HEK293 (cell line): ENCODE measurements around the gene PPIC.

Experiments
- CTCF ChIA-PET: fragments of 350-600 bp; formaldehyde crosslinking; extraction: SDS; loops from one replicate; lab custom pipeline; 2021; ENCODE audit warnings: antibody characterized with exemption; lab: Yijun Ruan, JAX
- POLR2A ChIA-PET: fragments of 300-600 bp; formaldehyde crosslinking; extraction: SDS; loops from one replicate; lab custom pipeline; 2020; ENCODE audit warnings: antibody characterized with exemption, inconsistent platforms; lab: Yijun Ruan, JAX
- H3K27ac ChIP-seq: fragments of 200-500 bp; sonication (Bioruptor generic); 2 replicates; pipeline ENCODE4 v1.5.1; 2014; ENCODE audit warnings: low read depth, low read length, control low read depth, inconsistent platforms; ENCODE audit errors: extremely low read depth
- H3K36me3 ChIP-seq, 2 experiments: fragments of 200-500 bp in 1 of 2; sonication (Bioruptor generic) in 1 of 2; 1 replicate in 1 of 2; 2 replicates in 1 of 2; pipeline ENCODE4 v1.5.1; 2014 to 2017; ENCODE audit warnings: inconsistent platforms in 2 of 2, low read length in 2 of 2; ENCODE audit not compliant: control insufficient read depth in 2 of 2, insufficient read depth in 1 of 2
- H3K4me1 ChIP-seq: fragments of 200-500 bp; sonication (Bioruptor generic); 2 replicates; pipeline ENCODE4 v1.5.1; 2014; ENCODE audit warnings: mild to moderate bottlenecking, low read length, inconsistent platforms; ENCODE audit not compliant: control insufficient read depth, insufficient read depth
- H3K4me3 ChIP-seq: 2 replicates; pipeline ENCODE4 v1.5.1; 2011; ENCODE audit warnings: low read depth, mild to moderate bottlenecking, control low read depth, low read length, moderate library complexity
- H3K9me3 ChIP-seq: fragments of 200-500 bp; sonication (Bioruptor generic); 2 replicates; pipeline ENCODE4 v1.5.1; 2014; ENCODE audit warnings: low read depth, low read length, inconsistent platforms; ENCODE audit not compliant: control insufficient read depth, insufficient read depth
- BCL11B ChIP-seq: fragments of 450-650 bp; formaldehyde crosslinking; IDR thresholded peaks from 2 replicates; pipeline ENCODE4 v1.5.1; 2016; ENCODE audit warnings: low read depth, missing biosample characterization, missing genetic modification characterization
- GLI4 ChIP-seq: fragments of 450-650 bp; formaldehyde crosslinking; IDR thresholded peaks from 2 replicates; pipeline ENCODE4 v1.5.1; 2016; ENCODE audit warnings: missing biosample characterization, missing genetic modification characterization
- GLIS1 ChIP-seq: fragments of 450-650 bp; formaldehyde crosslinking; IDR thresholded peaks from 2 replicates; pipeline ENCODE4 v1.5.1; 2016; ENCODE audit warnings: missing biosample characterization, missing genetic modification characterization
- KLF16 ChIP-seq: fragments of 450-650 bp; formaldehyde crosslinking; IDR thresholded peaks from 2 replicates; pipeline ENCODE4 v1.5.1; 2017; ENCODE audit warnings: missing biosample characterization, missing genetic modification characterization
- MYNN ChIP-seq: fragments of 450-650 bp; formaldehyde crosslinking; IDR thresholded peaks from 2 replicates; pipeline ENCODE4 v1.5.1; 2016; ENCODE audit warnings: missing biosample characterization, missing genetic modification characterization, borderline replicate concordance
- PBX3 ChIP-seq: sonication (generic); formaldehyde crosslinking; IDR thresholded peaks from 2 replicates; pipeline ENCODE4 v1.8.1; 2022; ENCODE audit warnings: mild to moderate bottlenecking, moderate library complexity, missing genetic modification reagents
- PRDM2 ChIP-seq: fragments of 450-650 bp; formaldehyde crosslinking; IDR thresholded peaks from 2 replicates; pipeline ENCODE4 v1.5.1; 2016; ENCODE audit warnings: missing biosample characterization, missing genetic modification characterization, borderline replicate concordance
- SP2 ChIP-seq: fragments of 450-650 bp; formaldehyde crosslinking; IDR thresholded peaks from 2 replicates; pipeline ENCODE4 v1.5.1; 2016; ENCODE audit warnings: missing biosample characterization, missing genetic modification characterization
- SP7 ChIP-seq: fragments of 450-650 bp; formaldehyde crosslinking; IDR thresholded peaks from 2 replicates; pipeline ENCODE4 v1.5.1; 2016; ENCODE audit warnings: missing biosample characterization, missing genetic modification characterization
- TCF7L2 ChIP-seq: IDR thresholded peaks from 2 replicates; pipeline ENCODE4 v1.6.1; 2011; ENCODE audit warnings: low read depth, mild to moderate bottlenecking, inconsistent platforms, low read length, moderate library complexity, borderline replicate concordance
- ZBTB17 ChIP-seq: fragments of 450-650 bp; formaldehyde crosslinking; IDR thresholded peaks from 2 replicates; pipeline ENCODE4 v1.5.1; 2016; ENCODE audit warnings: missing biosample characterization, missing genetic modification characterization
- ZBTB49 ChIP-seq: fragments of 450-650 bp; formaldehyde crosslinking; IDR thresholded peaks from 2 replicates; pipeline ENCODE4 v1.5.1; 2016; ENCODE audit warnings: missing biosample characterization, missing genetic modification characterization, low read depth
- ZNF10 ChIP-seq: fragments of 450-650 bp; formaldehyde crosslinking; IDR thresholded peaks from 2 replicates; pipeline ENCODE4 v1.5.1; 2017; ENCODE audit warnings: missing biosample characterization, missing genetic modification characterization
- ZNF184 ChIP-seq: fragments of 450-650 bp; IDR thresholded peaks from 2 replicates; pipeline ENCODE4 v1.5.1; 2018; ENCODE audit warnings: missing biosample characterization, mild to moderate bottlenecking, missing genetic modification characterization
- ZNF239 ChIP-seq: fragments of 450-650 bp; formaldehyde crosslinking; IDR thresholded peaks from 2 replicates; pipeline ENCODE4 v1.5.1; 2016; ENCODE audit warnings: missing biosample characterization, missing genetic modification characterization
- ZNF394 ChIP-seq: fragments of 450-650 bp; formaldehyde crosslinking; IDR thresholded peaks from 2 replicates; pipeline ENCODE4 v1.5.1; 2016; ENCODE audit warnings: missing biosample characterization, missing genetic modification characterization, mild to moderate bottlenecking, moderate library complexity, borderline replicate concordance
- ZNF48 ChIP-seq: fragments of 450-650 bp; formaldehyde crosslinking; IDR thresholded peaks from 2 replicates; pipeline ENCODE4 v1.5.1; 2016; ENCODE audit warnings: missing biosample characterization, missing genetic modification characterization
- ZNF555 ChIP-seq: fragments of 450-650 bp; formaldehyde crosslinking; conservative IDR thresholded peaks from 2 replicates; pipeline ENCODE4 v1.5.1; 2017; ENCODE audit warnings: missing biosample characterization, mild to moderate bottlenecking, missing genetic modification characterization, inconsistent platforms
- ZNF596 ChIP-seq: fragments of 450-650 bp; IDR thresholded peaks from 2 replicates; pipeline ENCODE4 v1.5.0; 2018; ENCODE audit warnings: missing biosample characterization, mild to moderate bottlenecking, missing genetic modification characterization, moderate library complexity
- ZNF600 ChIP-seq: fragments of 450-650 bp; formaldehyde crosslinking; IDR thresholded peaks from 2 replicates; pipeline ENCODE4 v1.5.1; 2016; ENCODE audit warnings: missing biosample characterization, missing genetic modification characterization
- ZNF645 ChIP-seq: fragments of 450-650 bp; formaldehyde crosslinking; IDR thresholded peaks from 2 replicates; pipeline ENCODE4; 2016; ENCODE audit warnings: missing biosample characterization, missing genetic modification characterization
- ZNF654 ChIP-seq: fragments of 450-650 bp; formaldehyde crosslinking; IDR thresholded peaks from 2 replicates; pipeline ENCODE4 v1.5.1; 2016; ENCODE audit warnings: low read depth, missing biosample characterization, missing genetic modification characterization

PPIC gene

GRCh38 chr5:123083298-123083697 is 46.8 kb upstream of the PPIC start:
- Histone ChIP-seq H3K9me3 (no peaks in the 10 kb centered on the region), H3K4me3 (no peak overlapping the region), H3K4me1 (no peaks in the 10 kb centered on the region)
- CTCF ChIA-PET, result interaction anchor here (1.7 kb wide), 1 partner anchor 10 kb away, joined by 4 read pairs; no protein-coding TSS in a partner anchor
- POLR2A ChIA-PET, result no interaction called here
- TF ChIP-seq ZNF184 (tag by site-specific recombination), result peak; percentile 87
- no peak for TF ChIP-seq MYNN (tag by site-specific recombination)
- TF ChIP-seq ZNF596 (tag by site-specific recombination), result no peak
- TF ChIP-seq GLI4, result no peak
- TF ChIP-seq, all 188 proteins: peak for 1
- H3K36me3 ChIP-seq, result no peaks in the 10 kb centered on the region
- H3K27ac ChIP-seq, result no peak overlapping the region

- POLR2A ChIA-PET, result no interaction called here
- CTCF ChIA-PET, result no interaction called here
- TF ChIP-seq ZBTB49 (tag by site-specific recombination) (no peak), KLF16 (no peak), BCL11B (no peak), ZBTB17 (peak; percentile 65), PRDM2 (tag by site-specific recombination) (no peak), ZNF600 (tag by site-specific recombination) (peak; percentile 32; the same call in 1 of the 2 replicates), TCF7L2 (no peak), SP2 (no peak), ZNF10 (tag by site-specific recombination) (0 out of 2 replicates have a peak, but pooled peaks have one; percentile 22), ZNF48 (tag by site-specific recombination) (no peak)
Observed at GRCh38 chr5:123080215-123080614, 43.7 kb upstream of the PPIC start.

GRCh38 chr5:123075521-123076163 is 39.1 kb upstream of the PPIC start:
- CTCF ChIA-PET, result no interaction called here
- H3K27ac ChIP-seq, result no peak overlapping the region
- TF ChIP-seq ZNF654 (tag by site-specific recombination) (no peak), ZNF555 (tag by site-specific recombination) (no peak), SP7 (no peak), ZNF645 (no peak), ZNF394 (tag by site-specific recombination) (no peak), PBX3 (no peak), BCL11B (no peak), GLIS1 (no peak), ZNF239 (no peak)

More at GRCh38 chr5:123080215-123080614, 43.7 kb upstream of the PPIC start:
- H3K4me1 ChIP-seq, result no peaks in the 10 kb centered on the region
- H3K36me3 ChIP-seq, result no peaks in the 10 kb centered on the region
- no peak overlapping the region for H3K27ac ChIP-seq
- H3K4me3 ChIP-seq, result no peak overlapping the region
- H3K9me3 ChIP-seq, result no peaks in the 10 kb centered on the region

More at GRCh38 chr5:123075521-123076163, 39.1 kb upstream of the PPIC start:
- Histone ChIP-seq H3K4me3 (no peak overlapping the region), H3K9me3 (no peaks in the 10 kb centered on the region), H3K36me3 (no peaks in the 10 kb centered on the region), H3K4me1 (no peaks in the 10 kb centered on the region)
- POLR2A ChIA-PET, result no interaction called here
